Cardiac fibroblast (primary cell): ENCODE results near the gene TPSD1.
A peak's percentile ranks its signal among the peaks of the same experiment; 100 is the strongest.

Source experiments
- DNase-seq, 2 donors: peaks; one replicate each; pipeline versions ENCODE4 v3.0.0 to v3.0.0-alpha.2; 2010; ENCODE audit warnings: low read depth in 2 of 2
- H3K4me3 ChIP-seq, 2 donors: replicated peaks in 1 of 2; 1 replicate in 1 of 2; 2 replicates in 1 of 2; pipeline ENCODE4 v1.5.1; 2011; ENCODE audit warnings: low read depth in 2 of 2, low read length in 2 of 2, mild to moderate bottlenecking in 2 of 2, moderate library complexity in 1 of 2
- TF ChIP-seq, protein P1 (sequence below): IDR thresholded peaks from one replicate; pipeline ENCODE4 v1.5.1; 2011; ENCODE audit warnings: low read depth, mild to moderate bottlenecking, low read length, inconsistent platforms

TPSD1 gene

DNA sequence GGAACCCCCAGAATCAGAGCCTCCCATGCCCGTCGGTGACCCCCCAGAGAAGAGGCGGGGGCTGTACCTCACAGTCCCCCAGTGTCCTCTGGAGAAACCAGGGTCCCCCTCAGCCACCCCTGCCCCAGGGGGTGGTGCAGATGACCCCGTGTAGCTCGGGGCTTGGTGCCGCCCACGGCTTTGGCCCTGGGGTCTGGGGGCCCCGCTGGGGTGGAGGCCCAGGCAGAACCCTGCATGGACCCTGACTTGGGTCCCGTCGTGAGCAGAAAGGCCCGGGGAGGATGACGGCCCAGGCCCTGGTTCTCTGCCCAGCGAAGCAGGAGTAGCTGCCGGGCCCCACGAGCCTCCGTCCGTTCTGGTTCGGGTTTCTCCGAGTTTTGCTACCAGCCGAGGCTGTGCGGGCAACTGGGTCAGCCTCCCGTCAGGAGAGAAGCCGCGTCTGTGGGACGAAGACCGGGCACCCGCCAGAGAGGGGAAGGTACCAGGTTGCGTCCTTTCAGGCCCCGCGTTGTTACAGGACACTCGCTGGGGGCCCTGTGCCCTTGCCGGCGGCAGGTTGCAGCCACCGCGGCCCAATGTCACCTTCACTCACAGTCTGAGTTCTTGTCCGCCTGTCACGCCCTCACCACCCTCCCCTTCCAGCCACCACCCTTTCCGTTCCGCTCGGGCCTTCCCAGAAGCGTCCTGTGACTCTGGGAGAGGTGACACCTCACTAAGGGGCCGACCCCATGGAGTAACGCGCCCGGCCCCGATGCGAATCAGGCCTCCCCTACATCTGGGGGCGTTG, 34.8 kb upstream of the TPSD1 start:
- TF ChIP-seq, protein P1, sequence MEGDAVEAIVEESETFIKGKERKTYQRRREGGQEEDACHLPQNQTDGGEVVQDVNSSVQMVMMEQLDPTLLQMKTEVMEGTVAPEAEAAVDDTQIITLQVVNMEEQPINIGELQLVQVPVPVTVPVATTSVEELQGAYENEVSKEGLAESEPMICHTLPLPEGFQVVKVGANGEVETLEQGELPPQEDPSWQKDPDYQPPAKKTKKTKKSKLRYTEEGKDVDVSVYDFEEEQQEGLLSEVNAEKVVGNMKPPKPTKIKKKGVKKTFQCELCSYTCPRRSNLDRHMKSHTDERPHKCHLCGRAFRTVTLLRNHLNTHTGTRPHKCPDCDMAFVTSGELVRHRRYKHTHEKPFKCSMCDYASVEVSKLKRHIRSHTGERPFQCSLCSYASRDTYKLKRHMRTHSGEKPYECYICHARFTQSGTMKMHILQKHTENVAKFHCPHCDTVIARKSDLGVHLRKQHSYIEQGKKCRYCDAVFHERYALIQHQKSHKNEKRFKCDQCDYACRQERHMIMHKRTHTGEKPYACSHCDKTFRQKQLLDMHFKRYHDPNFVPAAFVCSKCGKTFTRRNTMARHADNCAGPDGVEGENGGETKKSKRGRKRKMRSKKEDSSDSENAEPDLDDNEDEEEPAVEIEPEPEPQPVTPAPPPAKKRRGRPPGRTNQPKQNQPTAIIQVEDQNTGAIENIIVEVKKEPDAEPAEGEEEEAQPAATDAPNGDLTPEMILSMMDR = no peak

DNA sequence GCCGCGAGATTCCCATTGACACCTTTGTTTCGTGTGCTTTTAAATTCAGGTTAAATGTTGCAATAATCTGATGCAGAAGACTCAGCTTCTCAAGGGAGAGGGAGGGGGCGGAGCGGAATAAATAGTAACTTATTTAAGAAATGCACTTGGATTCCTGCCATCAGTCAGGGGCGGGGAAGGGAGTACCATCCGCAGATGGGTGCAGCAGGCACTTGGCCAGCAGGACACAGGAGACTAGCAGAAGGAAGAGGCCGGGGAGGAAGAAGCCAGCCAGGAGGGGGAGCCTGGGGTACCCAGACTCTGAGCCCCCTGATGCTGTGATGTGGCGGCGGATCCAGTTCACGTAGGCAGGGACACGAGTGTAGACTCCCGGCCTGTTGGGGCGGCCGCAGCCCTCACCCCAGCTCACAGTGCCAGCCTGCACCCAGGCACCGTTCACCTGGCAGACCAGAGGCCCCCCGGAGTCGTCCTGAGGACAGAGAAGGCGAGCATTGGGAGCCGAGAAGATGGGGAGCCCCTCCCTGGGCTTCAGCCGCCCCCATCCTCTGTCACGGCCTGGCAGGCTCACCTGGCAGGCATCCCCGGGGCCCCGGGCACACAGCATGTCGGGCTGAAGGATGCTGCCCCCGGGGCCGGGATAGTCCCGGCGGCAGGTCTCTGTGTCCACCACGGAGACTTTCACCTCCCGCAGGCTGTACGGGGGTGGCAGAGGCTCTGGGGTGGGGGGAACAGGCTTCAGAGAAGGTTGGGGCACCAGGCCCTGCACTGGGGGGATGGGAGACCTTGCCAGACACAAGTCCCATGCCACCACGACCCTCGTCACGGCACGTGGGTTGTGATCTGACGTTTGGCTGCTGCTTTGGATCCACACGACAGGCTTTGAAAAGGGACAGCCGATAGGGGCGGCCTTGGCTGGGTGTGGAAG, 34.0 kb upstream of the TPSD1 start:
- DNase-seq = peak in 1 of 2 donors; percentile 8
- no peak overlapping the region for H3K4me3 ChIP-seq
- TF ChIP-seq, protein P1 = no peak

More for the DNA sequence above, 34.8 kb upstream of the TPSD1 start:
- no peak for DNase-seq
- no peak overlapping the region for H3K4me3 ChIP-seq

DNA sequence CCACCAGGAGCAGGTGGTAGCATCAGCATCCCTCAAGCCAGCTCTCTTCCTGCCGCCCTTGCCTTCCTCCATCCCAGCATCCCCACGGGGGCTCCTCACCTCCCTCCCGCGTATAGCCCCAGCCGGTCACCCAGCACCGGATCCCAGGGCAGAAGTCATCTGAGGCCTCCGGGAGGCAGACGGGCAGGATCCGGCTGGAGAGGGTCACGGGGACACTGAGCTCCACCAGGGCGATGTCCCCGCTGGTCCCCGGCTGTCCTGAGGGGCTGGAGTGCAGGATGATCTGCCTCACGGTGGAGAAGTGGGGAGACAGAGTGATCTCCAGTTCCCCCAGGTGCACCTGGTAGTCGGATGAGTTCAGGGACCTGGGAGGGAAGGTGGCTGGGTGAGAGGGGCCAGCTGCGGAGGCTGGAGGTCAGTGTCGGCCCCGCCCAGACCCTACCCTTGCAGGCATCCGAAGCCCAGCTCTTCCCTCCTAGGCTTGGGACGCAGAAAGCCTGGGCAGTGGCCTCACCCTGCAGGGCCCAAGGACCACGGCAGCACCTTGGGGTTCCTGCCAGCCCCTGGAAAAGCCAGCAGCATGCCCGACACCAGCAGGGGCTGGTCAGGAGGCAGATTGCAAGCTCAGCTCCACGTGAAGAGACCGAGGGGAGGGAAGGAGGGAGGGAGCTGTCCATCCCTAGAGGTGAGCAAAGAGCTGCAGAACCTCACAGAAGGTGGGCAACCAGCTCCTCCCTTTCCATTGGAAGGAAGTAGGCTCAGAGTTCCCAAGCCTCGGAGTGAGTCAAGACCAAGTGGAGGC, 33.1 kb upstream of the TPSD1 start:
- no peak overlapping the region for H3K4me3 ChIP-seq

DNA sequence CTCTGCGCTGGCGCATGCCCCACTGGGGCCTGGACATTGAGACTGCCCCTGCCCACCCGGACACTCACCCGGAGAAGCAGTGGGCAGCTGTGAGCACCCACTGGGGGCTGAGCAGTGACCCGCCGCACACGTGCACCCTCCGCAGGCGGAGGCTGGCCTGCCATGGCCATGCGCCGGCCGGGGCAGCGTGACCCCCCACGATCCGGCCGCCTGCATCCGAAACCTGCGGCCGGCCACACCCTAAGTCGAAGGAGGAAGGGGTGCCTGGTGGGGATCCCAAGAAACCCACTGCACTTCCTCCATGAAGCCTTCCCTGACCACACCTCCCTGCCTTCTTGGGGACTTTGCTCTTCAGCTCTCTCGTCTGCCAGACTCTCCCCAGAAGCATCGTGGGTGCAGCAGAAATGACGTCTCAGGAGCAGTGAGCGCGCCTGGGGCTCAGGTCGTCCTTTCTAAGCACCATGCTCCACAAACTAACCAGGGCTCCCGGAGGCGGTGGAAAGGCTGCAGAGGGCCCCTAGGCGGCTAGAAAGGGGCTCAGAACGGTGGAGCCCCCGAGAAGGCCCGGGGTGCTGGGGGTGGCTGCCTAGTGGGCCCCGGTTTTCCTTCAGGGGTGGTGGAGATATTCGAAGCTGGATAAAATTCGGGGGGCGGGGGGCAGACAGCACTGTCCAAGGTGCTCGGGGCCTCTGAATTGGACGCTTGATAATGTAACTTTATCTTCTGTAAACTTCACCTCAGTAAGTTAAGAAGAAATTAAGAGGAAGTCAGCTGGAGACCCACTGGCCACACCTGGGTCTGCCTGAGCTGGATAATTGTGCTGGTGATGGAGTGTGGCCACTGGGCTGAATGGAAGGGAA, 32.3 kb upstream of the TPSD1 start:
- no peak for DNase-seq
- H3K4me3 ChIP-seq = no peak overlapping the region
- TF ChIP-seq, protein P1 = no peak

More for the DNA sequence above, 33.1 kb upstream of the TPSD1 start:
- TF ChIP-seq, protein P1 = no peak
- DNase-seq = no peak

DNA sequence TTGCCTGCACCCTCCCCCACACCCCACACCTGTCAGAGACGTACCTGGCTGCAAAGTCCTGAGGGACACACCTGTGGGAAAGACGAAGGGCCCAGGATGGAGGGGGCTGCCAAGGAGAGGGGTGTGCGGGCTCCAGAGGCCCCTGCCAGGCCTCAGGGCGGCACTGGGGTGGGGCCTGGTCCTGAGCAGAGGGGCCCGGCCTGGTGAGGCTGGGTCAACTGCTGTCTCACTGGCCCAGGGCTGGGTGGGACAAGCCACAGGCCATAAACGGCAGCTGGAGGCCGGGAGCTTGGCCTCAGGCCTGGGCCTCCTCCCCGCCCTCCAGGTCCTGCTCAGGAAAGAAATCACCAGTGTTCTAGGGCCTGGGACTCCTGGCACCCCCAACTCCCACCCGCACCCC, 31.3 kb upstream of the TPSD1 start:
- no peak for DNase-seq
- TF ChIP-seq, protein P1 = no peak
- no peak overlapping the region for H3K4me3 ChIP-seq
